ENCODE measurements around the gene INTS3.

- TF ChIP-seq NFIC (IDR thresholded peaks at IDR 0.05) (no peak), ZBTB7A (IDR thresholded peaks at IDR 0.05; ENCODE audit: low read depth) (no peak), CEBPB (IDR thresholded peaks at IDR 0.05) (no peak), EGR1 (IDR thresholded peaks at IDR 0.05) (no peak), EP300 (IDR thresholded peaks at IDR 0.05; ENCODE audit: borderline replicate concordance) (no peak), REST (IDR thresholded peaks at IDR 0.05; ENCODE audit: low read depth) (no peak), YY1 (IDR thresholded peaks at IDR 0.05; ENCODE audit: low read depth) (no peak), MAX (IDR thresholded peaks at IDR 0.05) (no peak), CREB1 (IDR thresholded peaks at IDR 0.05; ENCODE audit: low read depth) (no peak), FOXM1 (IDR thresholded peaks at IDR 0.05; ENCODE audit: borderline replicate concordance, low read depth) (no peak), USF1 (IDR thresholded peaks at IDR 0.05) (no peak)
Observed at GRCh38 chr1:153801786-153802697, 74.2 kb downstream of the INTS3 start.
